ENCODE measurements around the gene C7orf57.

C7orf57 gene

GRCh38 chr7:48011951-48012350 is 23.4 kb upstream of the C7orf57 start:
- no peak overlapping the region for H3K4me3 ChIP-seq (ENCODE audit: low read depth, low read length)
- TF ChIP-seq, protein P1, sequence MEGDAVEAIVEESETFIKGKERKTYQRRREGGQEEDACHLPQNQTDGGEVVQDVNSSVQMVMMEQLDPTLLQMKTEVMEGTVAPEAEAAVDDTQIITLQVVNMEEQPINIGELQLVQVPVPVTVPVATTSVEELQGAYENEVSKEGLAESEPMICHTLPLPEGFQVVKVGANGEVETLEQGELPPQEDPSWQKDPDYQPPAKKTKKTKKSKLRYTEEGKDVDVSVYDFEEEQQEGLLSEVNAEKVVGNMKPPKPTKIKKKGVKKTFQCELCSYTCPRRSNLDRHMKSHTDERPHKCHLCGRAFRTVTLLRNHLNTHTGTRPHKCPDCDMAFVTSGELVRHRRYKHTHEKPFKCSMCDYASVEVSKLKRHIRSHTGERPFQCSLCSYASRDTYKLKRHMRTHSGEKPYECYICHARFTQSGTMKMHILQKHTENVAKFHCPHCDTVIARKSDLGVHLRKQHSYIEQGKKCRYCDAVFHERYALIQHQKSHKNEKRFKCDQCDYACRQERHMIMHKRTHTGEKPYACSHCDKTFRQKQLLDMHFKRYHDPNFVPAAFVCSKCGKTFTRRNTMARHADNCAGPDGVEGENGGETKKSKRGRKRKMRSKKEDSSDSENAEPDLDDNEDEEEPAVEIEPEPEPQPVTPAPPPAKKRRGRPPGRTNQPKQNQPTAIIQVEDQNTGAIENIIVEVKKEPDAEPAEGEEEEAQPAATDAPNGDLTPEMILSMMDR (IDR thresholded peaks at IDR 0.05; ENCODE audit: borderline replicate concordance, insufficient read depth, low read depth, low read length), result no peak

- no peak overlapping the region for H3K4me3 ChIP-seq (ENCODE audit: low read depth, low read length)
- TF ChIP-seq, protein P1 (IDR thresholded peaks at IDR 0.05; ENCODE audit: borderline replicate concordance, insufficient read depth, low read depth, low read length), result no peak
Observed at GRCh38 chr7:48016641-48017040, 18.7 kb upstream of the C7orf57 start.

DNA sequence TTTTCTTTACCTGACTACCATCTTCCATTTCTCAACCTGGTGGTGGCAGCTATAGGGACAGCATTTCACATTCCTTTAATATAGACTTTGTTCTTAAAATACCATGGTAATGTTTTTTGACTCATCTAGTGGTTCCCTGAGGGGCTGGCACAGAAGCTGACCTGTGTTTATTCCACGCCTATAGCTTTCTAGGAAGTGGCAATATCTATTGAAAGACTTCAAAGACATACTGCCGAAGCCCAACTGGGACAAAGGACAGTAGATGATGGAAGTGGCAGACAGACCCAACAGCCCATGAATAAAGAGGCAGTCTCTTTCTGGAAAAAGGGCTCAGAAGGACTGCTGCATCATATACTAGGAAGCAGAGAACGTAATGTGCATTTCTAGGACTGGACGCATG is 17.7 kb upstream of the C7orf57 start:
- TF ChIP-seq, protein P1 (IDR thresholded peaks at IDR 0.05; ENCODE audit: borderline replicate concordance, insufficient read depth, low read depth, low read length), result no peak
- H3K4me3 ChIP-seq (ENCODE audit: low read depth, low read length), result no peak overlapping the region

GRCh38 chr7:48025624-48026023 is 9.7 kb upstream of the C7orf57 start:
- no peak overlapping the region for H3K4me3 ChIP-seq (ENCODE audit: low read depth, low read length)
- TF ChIP-seq, protein P1 (IDR thresholded peaks at IDR 0.05; ENCODE audit: borderline replicate concordance, insufficient read depth, low read depth, low read length), result no peak

GRCh38 chr7:48028938-48029337 is 6.4 kb upstream of the C7orf57 start, which contains the start of gene SUN3:
Gene SUN3, minus strand, starts transcription at chr7:48029107. Its CDS starts 169 bp downstream, at chr7:48028938.
- TF ChIP-seq, protein P1 (IDR thresholded peaks at IDR 0.05; ENCODE audit: borderline replicate concordance, insufficient read depth, low read depth, low read length), result no peak
- no peak within 1 kb of the TSS for H3K4me3 ChIP-seq (ENCODE audit: low read depth, low read length)

- TF ChIP-seq, protein P1 (IDR thresholded peaks at IDR 0.05; ENCODE audit: borderline replicate concordance, insufficient read depth, low read depth, low read length), result no peak
- no peak overlapping the region for H3K4me3 ChIP-seq (ENCODE audit: low read depth, low read length)
Observed at GRCh38 chr7:48031111-48031510, 4.2 kb upstream of the C7orf57 start.

DNA sequence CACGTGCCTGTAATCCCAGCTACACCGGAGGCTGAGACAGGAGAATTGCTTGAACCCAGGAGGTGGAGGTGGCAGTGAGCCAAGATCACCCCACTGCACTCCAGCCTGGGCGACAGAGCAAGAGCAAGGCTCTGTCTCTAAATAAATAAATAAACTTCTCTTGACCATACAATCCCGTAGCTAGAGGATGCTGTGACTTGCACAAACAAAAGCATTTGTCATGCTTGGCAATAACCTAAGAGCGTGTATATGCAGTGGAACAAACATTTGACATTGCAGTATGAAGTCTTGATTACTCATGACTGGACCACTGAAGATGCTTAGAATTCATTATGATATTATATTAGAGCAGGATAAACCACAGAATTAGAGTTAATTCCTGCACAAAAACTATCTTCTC is 1.4 kb upstream of the C7orf57 start:
- H3K4me3 ChIP-seq (ENCODE audit: low read depth, low read length), result no peak overlapping the region
- TF ChIP-seq, protein P1 (IDR thresholded peaks at IDR 0.05; ENCODE audit: borderline replicate concordance, insufficient read depth, low read depth, low read length), result no peak
